T-helper 2 cell treated with Interferon-gamma antibody and Interleukin-4, amounts not matched to agents 5 μg/mL and 100 μg/mL, for 36 hours (primary cell): ENCODE results near the gene TAF1.
A peak's percentile ranks its signal among the peaks of the same experiment; 100 is the strongest.
"Not testable (repeated sequence)": the region's sequence is repeated elsewhere in the genome, so short reads cannot be mapped to it uniquely, and the experiment has no call there.

Experiments
- DNase-seq: peaks from one replicate; pipeline ENCODE4 v3.0.0; 2021; ENCODE audit warnings: low spot score
- H3K27ac Mint-ChIP-seq: one replicate; pipeline ENCODE4 v1.8.0; 2021; ENCODE audit warnings: mild to moderate bottlenecking, mixed read lengths
- H3K27me3 Mint-ChIP-seq: one replicate; pipeline ENCODE4 v1.8.0; 2021; ENCODE audit warnings: low read depth, mixed read lengths
- H3K36me3 Mint-ChIP-seq: one replicate; pipeline ENCODE4 v1.8.0; 2021; ENCODE audit warnings: low read depth, mixed read lengths
- H3K4me1 Mint-ChIP-seq: one replicate; pipeline ENCODE4 v1.8.0; 2021; ENCODE audit warnings: low read depth, mixed read lengths
- H3K4me3 Mint-ChIP-seq: one replicate; pipeline ENCODE4 v1.8.0; 2022; ENCODE audit warnings: mild to moderate bottlenecking, moderate library complexity, mixed read lengths
- H3K9me3 Mint-ChIP-seq: one replicate; pipeline ENCODE4 v1.8.0; 2021; ENCODE audit warnings: mixed read lengths

The TAF1 gene

GRCh38 chrX:71365875-71366673 lies at the start of gene TAF1:
Gene TAF1, plus strand, starts transcription at chrX:71366357. Its CDS starts 18 bp downstream, at chrX:71366375.
- H3K36me3 Mint-ChIP-seq = peaks cover 23% of the 10 kb centered on the region
- no peaks in the 10 kb centered on the region for H3K9me3 Mint-ChIP-seq
- peak; percentile 89 for DNase-seq
- H3K27me3 Mint-ChIP-seq = no peaks in the 10 kb centered on the region
- H3K4me1 Mint-ChIP-seq = peaks cover 19% of the 10 kb centered on the region
- peak within 1 kb of the TSS; percentile 100 for H3K27ac Mint-ChIP-seq
- peak within 1 kb of the TSS; percentile 99 for H3K4me3 Mint-ChIP-seq

- not testable (repeated sequence) for DNase-seq, H3K27ac Mint-ChIP-seq, H3K4me3 Mint-ChIP-seq, H3K4me1 Mint-ChIP-seq, H3K36me3 Mint-ChIP-seq, H3K27me3 Mint-ChIP-seq, H3K9me3 Mint-ChIP-seq
These were observed 49.2 kb upstream of the TAF1 start for GRCh38 chrX:71316959-71317358.

- Mint-ChIP-seq H3K4me1 (no peaks in the 10 kb centered on the region), H3K36me3 (peaks cover 17% of the 10 kb centered on the region), H3K4me3 (no peak overlapping the region), H3K27ac (no peak overlapping the region), H3K9me3 (no peaks in the 10 kb centered on the region), H3K27me3 (no peaks in the 10 kb centered on the region)
- DNase-seq = no peak
These were observed 46.0 kb upstream of the TAF1 start for GRCh38 chrX:71320126-71320525.

GRCh38 chrX:71321731-71322130 lies 44.4 kb upstream of the TAF1 start:
- Mint-ChIP-seq H3K4me1 (no peaks in the 10 kb centered on the region), H3K9me3 (peaks cover 2% of the 10 kb centered on the region), H3K36me3 (peaks cover 18% of the 10 kb centered on the region), H3K4me3 (no peak overlapping the region), H3K27me3 (no peaks in the 10 kb centered on the region), H3K27ac (peak overlapping the region; percentile 49)
- DNase-seq = no peak

GRCh38 chrX:71324452-71324851 lies 41.7 kb upstream of the TAF1 start:
- H3K27ac Mint-ChIP-seq, H3K9me3 Mint-ChIP-seq, H3K4me3 Mint-ChIP-seq, H3K27me3 Mint-ChIP-seq, DNase-seq, H3K4me1 Mint-ChIP-seq: not testable (repeated sequence)
- H3K36me3 Mint-ChIP-seq = peaks cover 23% of the 10 kb centered on the region

- Mint-ChIP-seq H3K4me3 (no peak overlapping the region), H3K27ac (no peak overlapping the region), H3K4me1 (no peaks in the 10 kb centered on the region), H3K9me3 (peaks cover 5% of the 10 kb centered on the region), H3K36me3 (peaks cover 21% of the 10 kb centered on the region), H3K27me3 (no peaks in the 10 kb centered on the region)
- DNase-seq = no peak
These were observed 39.8 kb upstream of the TAF1 start for GRCh38 chrX:71326394-71326793.

GRCh38 chrX:71349151-71349665 lies 16.9 kb upstream of the TAF1 start:
- H3K9me3 Mint-ChIP-seq, H3K27me3 Mint-ChIP-seq, H3K36me3 Mint-ChIP-seq, H3K4me1 Mint-ChIP-seq, H3K4me3 Mint-ChIP-seq, DNase-seq, H3K27ac Mint-ChIP-seq: not testable (repeated sequence)

- not testable (repeated sequence) for DNase-seq, H3K36me3 Mint-ChIP-seq, H3K27me3 Mint-ChIP-seq, H3K27ac Mint-ChIP-seq, H3K4me3 Mint-ChIP-seq, H3K9me3 Mint-ChIP-seq, H3K4me1 Mint-ChIP-seq
These were observed 16.3 kb upstream of the TAF1 start for GRCh38 chrX:71349867-71350266.

- H3K4me3 Mint-ChIP-seq, H3K9me3 Mint-ChIP-seq, H3K4me1 Mint-ChIP-seq, H3K36me3 Mint-ChIP-seq, DNase-seq, H3K27ac Mint-ChIP-seq, H3K27me3 Mint-ChIP-seq: not testable (repeated sequence)
These were observed 13.7 kb upstream of the TAF1 start for GRCh38 chrX:71352439-71352838.

GRCh38 chrX:71364221-71364620 lies 1.9 kb upstream of the TAF1 start:
- Mint-ChIP-seq H3K36me3 (peaks cover 14% of the 10 kb centered on the region), H3K27me3 (no peaks in the 10 kb centered on the region), H3K9me3 (no peaks in the 10 kb centered on the region), H3K27ac (no peak overlapping the region), H3K4me3 (peak overlapping the region; percentile 29), H3K4me1 (peaks cover 13% of the 10 kb centered on the region)
- no peak for DNase-seq

GRCh38 chrX:71365356-71365874 lies 742 bp upstream of the TAF1 start:
- no peak for DNase-seq
- Mint-ChIP-seq H3K4me3 (peak overlapping the region; percentile 99), H3K27me3 (no peaks in the 10 kb centered on the region), H3K36me3 (peaks cover 16% of the 10 kb centered on the region), H3K27ac (peak overlapping the region; percentile 94), H3K4me1 (peaks cover 13% of the 10 kb centered on the region), H3K9me3 (no peaks in the 10 kb centered on the region)

GRCh38 chrX:71366674-71367256 lies 608 bp downstream of the TAF1 start:
- H3K9me3 Mint-ChIP-seq = no peaks in the 10 kb centered on the region
- peak overlapping the region; percentile 99 for H3K4me3 Mint-ChIP-seq
- H3K36me3 Mint-ChIP-seq = peaks cover 25% of the 10 kb centered on the region
- H3K27me3 Mint-ChIP-seq = no peaks in the 10 kb centered on the region
- H3K27ac Mint-ChIP-seq = peak overlapping the region; percentile 100
- peaks cover 20% of the 10 kb centered on the region for H3K4me1 Mint-ChIP-seq
- DNase-seq = no peak

- DNase-seq = peak; percentile 3
- H3K27ac Mint-ChIP-seq = peak overlapping the region; percentile 100
- no peaks in the 10 kb centered on the region for H3K27me3 Mint-ChIP-seq
- peak overlapping the region; percentile 99 for H3K4me3 Mint-ChIP-seq
- peaks cover 20% of the 10 kb centered on the region for H3K4me1 Mint-ChIP-seq
- H3K9me3 Mint-ChIP-seq = no peaks in the 10 kb centered on the region
- peaks cover 29% of the 10 kb centered on the region for H3K36me3 Mint-ChIP-seq
These were observed 1.2 kb downstream of the TAF1 start for GRCh38 chrX:71367396-71367795.

- peaks cover 17% of the 10 kb centered on the region for H3K4me1 Mint-ChIP-seq
These were observed 6.2 kb downstream of the TAF1 start for GRCh38 chrX:71372388-71372787.

More at GRCh38 chrX:71372388-71372787, 6.2 kb downstream of the TAF1 start:
- Mint-ChIP-seq H3K4me3 (no peak overlapping the region), H3K27ac (no peak overlapping the region), H3K36me3 (peaks cover 35% of the 10 kb centered on the region), H3K27me3 (no peaks in the 10 kb centered on the region), H3K9me3 (no peaks in the 10 kb centered on the region)
- DNase-seq = no peak
